GM19452 (cell line): ENCODE measurements around the gene GJB5.
"Not testable (repeated sequence)": the region's sequence is repeated elsewhere in the genome, so short reads cannot be mapped to it uniquely, and the experiment has no call there.

Source experiments
- ATAC-seq: cut with Tn5 transposase; IDR thresholded peaks from one replicate; pipeline ENCODE4 v1.9.1; 2021; ENCODE audit not compliant: unreplicated experiment

Gene GJB5

DNA sequence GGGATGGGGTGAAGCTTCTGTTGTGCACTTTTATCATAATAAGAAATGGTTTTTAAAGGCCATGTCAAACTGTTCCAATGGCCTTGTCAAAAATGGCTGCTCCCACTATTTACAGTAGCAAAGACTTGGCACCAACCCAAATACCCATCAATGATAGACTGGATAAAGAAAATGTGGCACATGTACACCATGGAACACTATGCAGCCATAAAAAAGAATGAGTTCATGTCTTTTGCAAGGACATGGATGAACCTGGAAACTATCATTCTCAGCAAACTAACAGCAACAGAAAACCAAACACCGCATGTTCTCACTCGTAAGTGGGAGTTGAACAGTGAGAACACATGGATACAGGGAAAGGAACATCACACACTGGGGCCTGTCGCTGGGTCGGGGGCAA is 18.3 kb downstream of the GJB5 start:
- ATAC-seq = not testable (repeated sequence)

DNA sequence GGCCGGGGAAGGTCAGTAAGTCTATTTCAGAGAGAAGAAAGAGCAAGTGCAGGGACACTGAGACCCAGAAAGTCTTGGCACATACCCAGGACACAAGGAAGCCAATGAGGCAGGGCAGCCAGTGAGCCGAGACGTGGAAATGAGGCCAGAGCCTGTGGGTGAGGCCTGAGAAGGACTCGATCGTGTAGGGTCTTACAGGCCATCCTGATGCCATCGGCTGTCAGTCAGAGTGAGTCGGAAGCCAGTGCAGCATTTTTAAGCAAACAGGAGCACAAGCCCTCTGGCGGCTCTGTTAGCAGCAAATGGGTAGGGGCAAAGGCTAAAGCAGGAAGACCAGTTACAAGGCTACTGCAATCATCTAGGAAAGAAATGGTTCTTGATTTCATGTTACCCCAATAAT is 20.1 kb downstream of the GJB5 start:
- no peak for ATAC-seq

DNA sequence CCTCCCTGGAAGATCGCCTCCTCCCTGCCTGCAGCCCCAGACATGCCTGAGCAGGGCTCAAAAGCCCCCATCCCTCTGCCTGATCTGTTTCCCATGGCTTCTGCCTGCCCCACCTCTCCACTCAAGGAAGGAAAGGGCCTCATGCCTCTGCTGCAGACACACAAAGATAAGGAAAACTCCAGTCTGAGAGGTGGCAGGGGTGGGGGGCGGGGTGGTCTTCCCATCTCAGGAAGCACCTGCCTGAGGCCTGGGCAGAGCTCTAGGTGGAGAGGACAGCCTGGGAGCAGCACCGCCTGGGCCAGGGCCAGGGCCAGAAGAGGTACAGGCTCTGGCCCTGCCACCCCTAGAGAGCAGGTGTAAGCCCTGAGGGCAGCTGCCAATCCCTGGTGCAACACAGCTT is 22.1 kb downstream of the GJB5 start:
- ATAC-seq = no peak

DNA sequence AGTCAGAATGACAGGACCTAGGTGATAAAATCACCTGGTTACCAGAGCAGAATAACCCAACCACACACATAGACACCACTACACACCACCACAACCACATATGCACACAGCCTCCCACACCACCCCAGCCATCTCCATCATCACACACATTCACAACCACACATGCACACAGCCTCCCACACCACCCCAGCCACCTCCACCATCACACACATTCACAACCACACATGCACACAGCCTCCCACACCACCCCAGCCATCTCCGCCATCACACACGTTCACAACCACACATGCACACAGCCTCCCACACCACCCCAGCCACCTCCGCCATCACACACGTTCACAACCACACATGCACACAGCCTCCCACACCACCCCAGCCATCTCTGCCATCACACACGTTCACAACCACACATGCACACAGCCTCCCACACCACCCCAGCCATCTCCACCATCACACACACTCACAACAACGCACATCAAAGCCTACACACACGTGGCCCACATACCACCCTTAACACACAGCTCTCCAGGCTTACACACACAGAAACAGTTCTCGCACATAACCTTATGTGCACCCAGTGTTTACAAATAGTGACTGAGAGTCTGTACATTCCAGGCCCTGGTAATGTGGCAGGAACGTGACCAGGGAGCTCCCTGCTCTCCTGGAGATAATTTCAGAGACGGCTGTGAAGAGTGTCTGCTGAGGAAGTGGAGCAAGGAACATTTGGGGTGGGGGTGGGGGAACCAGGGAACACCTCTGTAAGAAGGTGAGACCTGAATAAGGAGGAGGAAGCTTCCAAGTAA is 22.9 kb downstream of the GJB5 start:
- ATAC-seq = no peak

DNA sequence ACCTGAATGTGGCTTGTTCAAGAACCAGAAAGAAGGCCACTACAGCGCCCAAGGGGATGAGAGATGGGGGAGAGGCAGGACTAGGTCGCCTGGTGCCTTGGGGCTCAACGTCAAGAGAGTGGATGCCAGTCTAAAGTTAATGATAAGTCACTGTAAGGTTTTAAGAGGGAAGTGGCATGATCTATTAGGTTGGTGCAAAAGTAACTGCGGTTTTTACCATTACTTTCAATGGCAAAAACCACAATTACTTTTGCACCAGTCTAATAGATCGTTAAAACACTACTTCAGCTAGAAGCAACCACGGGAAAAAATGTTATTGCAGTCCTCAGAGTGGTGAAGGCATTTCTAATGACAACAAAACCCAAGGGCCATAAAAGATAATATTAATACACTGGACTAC is 23.5 kb downstream of the GJB5 start:
- no peak for ATAC-seq

DNA sequence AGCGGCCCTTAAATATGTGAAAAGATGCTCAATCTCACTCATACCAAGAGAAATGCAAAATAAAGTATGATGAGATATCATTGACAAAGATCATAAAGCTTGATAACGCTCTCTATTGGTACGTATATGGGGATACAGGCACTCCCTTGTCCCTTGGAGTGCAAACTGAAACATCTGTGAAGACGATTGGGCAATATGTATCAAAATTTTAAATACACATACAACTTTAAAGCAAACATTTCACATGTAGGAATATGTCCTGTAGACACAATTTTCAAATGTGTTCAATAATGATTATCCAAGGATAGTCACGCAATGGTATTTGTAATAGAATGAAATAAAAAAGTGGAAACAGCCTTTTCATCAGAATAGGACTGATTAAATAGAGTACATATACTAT is 24.2 kb downstream of the GJB5 start:
- ATAC-seq = no peak

DNA sequence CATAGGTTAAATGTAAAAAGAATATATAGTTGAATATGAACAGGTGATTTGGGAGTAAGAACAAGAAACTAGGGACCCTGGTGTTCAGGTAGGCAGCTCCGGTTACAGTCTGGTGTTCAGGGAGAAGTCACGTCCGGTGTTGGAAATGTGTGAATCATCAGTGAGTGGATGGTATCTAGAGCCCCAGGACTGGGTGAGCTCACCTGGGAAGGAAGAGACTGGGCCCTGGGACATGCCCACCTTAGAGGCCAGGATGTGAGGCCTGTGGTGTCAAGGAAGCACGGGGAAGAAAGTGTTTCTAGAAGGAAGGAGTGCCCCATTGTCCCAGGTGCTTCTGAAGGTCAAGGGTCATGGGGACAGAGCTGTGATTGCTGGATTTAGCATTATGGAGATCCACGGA is 24.7 kb downstream of the GJB5 start:
- ATAC-seq = no peak

DNA sequence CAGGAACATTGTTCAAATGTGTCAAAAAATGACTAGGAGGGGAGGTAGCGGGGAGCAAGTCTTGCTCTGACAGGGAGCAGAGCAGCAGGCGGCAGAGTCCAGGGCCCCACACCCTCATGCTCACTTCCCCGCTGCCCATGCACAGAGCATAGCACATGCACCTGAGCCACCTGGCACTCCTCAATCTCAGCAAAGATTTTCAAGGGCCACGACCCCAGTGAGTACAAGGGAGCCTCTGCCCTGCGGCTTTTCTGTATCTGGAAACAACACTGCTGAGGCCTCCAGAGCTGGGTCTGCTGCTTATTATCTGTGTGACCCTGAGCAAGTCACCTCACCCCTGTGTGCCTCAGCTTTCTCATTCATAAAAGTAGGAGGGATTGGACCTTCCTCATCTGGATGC is 25.1 kb downstream of the GJB5 start:
- no peak for ATAC-seq

DNA sequence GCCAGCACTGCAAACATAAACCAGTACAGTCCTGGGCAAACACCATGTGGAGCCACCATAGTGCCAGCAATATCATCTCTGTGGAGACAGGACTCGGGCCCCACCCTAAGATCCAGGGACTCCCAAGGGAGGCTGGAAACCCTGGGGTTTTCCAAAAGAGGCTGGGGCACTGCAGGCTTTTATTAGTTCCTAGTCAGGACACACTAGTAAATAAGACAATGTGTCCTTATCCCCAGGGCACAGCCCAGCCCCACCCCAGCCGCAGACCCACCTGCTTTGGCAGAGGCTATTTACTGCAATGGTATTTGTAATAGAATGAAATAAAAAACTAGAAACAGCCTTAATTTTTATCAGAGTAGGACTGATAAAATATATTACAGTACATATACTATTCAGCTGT is 25.7 kb downstream of the GJB5 start:
- no peak for ATAC-seq

DNA sequence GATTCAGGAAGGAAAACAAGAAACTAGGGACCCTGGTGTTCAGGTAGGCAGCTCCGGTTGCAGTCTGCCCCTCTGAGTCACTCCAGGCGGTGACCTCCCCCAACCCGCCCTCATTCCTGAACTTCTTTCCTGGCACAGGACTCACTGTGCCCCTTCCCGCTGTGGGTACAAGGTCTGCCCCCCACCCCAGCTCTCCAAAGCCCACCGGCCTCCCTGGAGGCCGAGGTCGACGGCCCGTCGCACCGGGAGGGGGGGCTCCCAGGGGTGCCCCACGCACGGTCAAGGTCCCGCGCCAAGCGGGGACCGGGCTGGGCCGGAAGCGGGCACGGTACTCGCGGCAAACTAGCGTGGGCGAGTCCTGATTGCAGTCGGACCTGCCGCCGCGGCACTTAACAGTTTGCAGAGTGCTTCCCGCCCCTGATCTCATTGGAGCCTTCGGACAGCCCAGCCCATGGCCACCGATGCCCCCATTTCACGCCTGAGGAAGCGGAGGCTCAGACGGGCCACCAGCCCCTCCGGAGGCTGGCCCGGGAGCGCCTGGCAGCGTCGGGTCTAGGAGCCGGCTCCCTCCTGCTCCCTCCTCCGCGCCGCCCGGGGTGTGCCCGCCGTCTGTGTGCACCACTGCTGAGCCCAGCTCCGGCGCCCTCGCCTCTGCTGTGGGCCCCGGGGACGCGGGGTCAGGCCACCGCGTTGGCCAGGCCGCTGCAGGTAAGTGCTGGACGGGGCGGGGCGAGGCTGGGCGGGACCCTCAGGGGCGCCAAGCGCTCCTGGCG is 26.4 kb downstream of the GJB5 start, which contains the start of gene GJB3:
Gene GJB3, plus strand, starts transcription at position 144 of the 773 bp plus-strand sequence. CDS start 3,549 bp downstream, outside the sequence.
- no peak for ATAC-seq

DNA sequence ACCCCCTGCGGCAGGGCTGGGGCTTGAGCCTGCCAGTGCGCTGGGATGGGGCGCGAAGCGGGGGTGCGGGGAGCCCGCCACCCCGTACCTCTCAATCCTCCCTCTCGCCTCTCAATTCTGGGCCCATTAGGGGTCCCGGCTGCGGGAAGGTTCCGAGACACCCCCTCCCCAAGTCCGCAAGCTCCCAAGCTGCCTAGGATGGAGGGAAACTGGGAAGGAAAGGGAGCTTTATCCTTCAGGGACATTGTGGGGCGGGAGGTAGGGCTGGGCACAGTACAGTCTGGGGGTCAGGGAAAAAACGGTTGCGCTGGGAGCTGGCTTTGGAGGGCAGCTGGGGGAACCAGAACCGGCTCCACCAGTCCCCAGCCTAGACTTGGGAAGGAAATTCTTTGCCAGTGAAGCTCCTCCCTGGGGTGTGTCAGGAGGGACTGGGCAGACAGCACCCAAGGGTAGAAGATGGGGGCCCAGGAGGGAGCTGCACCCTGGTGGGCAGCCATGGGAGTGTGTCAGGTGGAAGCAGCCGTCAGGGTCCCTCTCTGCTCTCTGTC is 27.1 kb downstream of the GJB5 start:
- ATAC-seq = no peak

DNA sequence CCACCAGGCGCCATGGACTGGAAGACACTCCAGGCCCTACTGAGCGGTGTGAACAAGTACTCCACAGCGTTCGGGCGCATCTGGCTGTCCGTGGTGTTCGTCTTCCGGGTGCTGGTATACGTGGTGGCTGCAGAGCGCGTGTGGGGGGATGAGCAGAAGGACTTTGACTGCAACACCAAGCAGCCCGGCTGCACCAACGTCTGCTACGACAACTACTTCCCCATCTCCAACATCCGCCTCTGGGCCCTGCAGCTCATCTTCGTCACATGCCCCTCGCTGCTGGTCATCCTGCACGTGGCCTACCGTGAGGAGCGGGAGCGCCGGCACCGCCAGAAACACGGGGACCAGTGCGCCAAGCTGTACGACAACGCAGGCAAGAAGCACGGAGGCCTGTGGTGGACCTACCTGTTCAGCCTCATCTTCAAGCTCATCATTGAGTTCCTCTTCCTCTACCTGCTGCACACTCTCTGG is 29.9 kb downstream of the GJB5 start:
- ATAC-seq = no peak

DNA sequence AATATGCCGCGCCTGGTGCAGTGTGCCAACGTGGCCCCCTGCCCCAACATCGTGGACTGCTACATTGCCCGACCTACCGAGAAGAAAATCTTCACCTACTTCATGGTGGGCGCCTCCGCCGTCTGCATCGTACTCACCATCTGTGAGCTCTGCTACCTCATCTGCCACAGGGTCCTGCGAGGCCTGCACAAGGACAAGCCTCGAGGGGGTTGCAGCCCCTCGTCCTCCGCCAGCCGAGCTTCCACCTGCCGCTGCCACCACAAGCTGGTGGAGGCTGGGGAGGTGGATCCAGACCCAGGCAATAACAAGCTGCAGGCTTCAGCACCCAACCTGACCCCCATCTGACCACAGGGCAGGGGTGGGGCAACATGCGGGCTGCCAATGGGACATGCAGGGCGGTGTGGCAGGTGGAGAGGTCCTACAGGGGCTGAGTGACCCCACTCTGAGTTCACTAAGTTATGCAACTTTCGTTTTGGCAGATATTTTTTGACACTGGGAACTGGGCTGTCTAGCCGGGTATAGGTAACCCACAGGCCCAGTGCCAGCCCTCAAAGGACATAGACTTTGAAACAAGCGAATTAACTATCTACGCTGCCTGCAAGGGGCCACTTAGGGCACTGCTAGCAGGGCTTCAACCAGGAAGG is 30.5 kb downstream of the GJB5 start:
- ATAC-seq = no peak

DNA sequence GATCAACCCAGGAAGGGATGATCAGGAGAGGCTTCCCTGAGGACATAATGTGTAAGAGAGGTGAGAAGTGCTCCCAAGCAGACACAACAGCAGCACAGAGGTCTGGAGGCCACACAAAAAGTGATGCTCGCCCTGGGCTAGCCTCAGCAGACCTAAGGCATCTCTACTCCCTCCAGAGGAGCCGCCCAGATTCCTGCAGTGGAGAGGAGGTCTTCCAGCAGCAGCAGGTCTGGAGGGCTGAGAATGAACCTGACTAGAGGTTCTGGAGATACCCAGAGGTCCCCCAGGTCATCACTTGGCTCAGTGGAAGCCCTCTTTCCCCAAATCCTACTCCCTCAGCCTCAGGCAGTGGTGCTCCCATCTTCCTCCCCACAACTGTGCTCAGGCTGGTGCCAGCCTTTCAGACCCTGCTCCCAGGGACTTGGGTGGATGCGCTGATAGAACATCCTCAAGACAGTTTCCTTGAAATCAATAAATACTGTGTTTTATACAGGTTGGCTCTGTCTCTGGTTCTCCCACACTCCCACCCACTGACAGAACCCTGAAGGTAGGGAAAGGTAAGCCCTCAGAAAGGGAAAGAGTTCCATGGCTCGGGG is 31.1 kb downstream of the GJB5 start:
- no peak for ATAC-seq

DNA sequence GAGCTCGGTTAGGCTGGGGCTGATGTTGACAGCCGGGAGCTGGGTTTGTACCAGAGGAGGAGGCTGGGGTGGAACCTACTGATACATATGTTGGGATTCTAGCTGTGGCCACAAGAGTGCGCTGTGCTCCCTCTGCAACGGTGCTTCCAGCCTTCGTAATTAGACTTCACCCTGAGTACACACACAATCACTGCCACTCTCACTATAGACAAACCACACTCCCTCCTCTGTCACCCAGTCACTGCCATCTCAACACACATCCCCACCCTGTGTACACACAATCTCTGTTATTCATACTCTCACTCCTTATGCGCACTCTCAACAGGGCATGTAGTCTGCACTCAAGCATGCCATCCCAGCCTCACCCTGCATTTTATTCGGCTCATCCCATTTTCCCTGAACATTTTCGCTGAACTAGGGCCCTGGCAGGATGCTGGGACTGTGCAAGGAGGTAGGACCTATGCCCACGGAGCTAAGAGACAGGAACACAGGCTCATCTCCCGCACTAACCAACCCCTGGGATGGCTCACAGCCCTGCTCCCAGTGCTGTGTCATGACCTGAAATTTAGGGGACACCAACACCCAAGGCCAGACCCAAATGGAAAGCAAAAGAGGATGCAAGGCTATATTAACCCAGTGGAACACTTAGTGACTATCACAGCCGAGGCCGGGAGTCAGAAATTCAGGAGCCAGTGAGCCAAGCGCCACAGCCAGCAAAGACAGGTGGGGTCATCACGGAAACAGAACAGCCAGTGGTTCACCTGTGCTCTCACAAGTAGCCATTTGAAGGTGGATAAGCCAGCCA is 31.9 kb downstream of the GJB5 start:
- ATAC-seq = no peak

DNA sequence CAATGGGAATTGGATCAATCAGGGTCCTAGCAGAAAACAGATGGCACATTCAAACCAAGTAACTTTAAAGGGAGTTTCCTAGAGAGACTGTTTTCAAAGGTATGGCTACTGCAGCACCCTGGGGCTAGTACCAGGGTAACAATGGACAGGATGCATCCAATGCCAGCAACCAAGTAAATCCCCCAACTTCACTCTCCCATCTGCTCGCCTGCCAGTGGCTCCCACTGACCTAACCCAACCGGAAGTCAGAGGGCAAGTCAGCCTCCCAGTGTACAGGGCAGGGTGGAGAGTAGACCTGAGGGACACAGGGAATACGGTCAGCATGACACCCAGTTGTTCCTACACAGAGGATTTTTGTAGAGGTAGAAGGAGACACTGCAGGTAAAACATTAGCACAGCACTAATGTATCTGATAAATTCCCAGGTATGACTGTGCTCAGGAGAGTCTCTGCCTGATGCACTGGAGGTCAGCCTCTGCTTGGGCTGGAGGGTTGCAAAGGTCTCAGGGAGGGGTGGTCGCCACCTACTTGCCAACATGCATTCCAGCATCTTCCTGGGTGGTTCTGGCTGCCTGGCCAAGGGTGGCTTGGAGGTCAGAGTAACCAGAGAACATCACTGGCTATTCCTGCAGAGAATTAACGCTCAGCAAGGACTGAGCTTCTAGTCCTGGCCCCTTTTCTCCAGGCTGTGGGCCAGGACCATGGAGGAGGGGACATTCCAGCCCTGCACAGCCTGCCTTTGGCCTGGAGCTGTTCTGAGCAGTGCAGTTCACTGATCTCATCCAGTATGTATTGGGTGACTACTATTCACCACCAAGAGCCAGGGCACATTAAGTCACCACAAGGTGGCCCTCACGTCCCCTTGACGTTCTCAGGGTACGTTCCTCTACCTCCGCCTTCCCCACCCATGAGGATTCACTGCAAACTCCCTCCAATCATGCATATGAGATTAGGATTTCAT is 32.9 kb downstream of the GJB5 start:
- ATAC-seq = no peak

DNA sequence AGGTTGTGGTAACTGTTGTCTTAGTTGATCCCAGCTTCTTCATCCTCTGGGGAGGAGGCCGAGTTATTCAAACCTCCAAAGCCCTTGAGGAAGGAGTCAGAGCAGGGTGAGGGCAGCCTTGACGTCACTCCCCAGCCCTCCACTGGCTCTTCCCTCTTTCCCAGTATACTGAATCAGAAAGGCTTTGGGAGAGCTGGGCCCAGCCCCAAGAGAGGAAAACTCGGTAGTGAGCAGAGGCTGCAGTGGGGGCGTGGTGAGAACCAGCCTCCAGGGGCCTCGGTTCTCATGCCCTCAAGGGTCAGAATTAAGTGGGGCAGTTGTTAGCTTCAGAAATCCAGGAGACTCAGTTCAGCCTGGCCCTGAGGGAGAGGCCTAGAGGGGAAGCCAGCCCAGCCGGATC is 36.1 kb downstream of the GJB5 start:
- no peak for ATAC-seq

DNA sequence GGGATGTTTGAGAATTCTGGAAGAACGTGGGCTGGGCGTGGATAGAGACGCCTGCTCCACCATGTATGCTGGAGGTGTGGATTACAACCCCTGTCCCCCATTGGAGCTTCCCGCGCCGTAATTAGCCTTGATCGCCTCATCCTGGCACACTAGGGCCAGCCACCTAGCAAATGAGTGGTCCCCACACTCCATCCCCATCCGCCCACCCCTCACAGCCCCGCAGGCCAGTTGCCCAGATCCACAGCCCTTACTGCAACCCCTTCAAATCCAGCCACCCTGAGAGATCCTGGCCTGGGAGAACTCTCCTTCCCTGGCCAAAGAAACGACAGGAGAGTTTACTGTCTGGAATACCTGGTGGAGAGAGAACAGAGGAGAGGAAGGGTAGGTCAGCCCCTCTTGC is 37.6 kb downstream of the GJB5 start:
- no peak for ATAC-seq
